Hepatocyte (in vitro differentiated cells): Measurements from ENCODE around the gene DIP2C.

ENCODE experiments used
- CTCF ChIP-seq: fragments of 200-600 bp; sonication (generic); IDR thresholded peaks from 2 replicates; pipeline ENCODE4 v1.5.1; 2016; ENCODE audit warnings: antibody characterized with exemption, mild to moderate bottlenecking; ENCODE audit not compliant: poor library complexity
- EZH2 ChIP-seq: fragments of 200-600 bp; sonication (generic); IDR thresholded peaks from 2 replicates; pipeline ENCODE4 v1.6.1; 2016; ENCODE audit warnings: antibody characterized with exemption, mild to moderate bottlenecking, borderline replicate concordance
- EZH2phosphoT487 ChIP-seq: fragments of 200-600 bp; sonication (generic); IDR thresholded peaks from one replicate; pipeline ENCODE4 v1.6.1; 2018; ENCODE audit warnings: antibody characterized with exemption, mild to moderate bottlenecking, low read depth, moderate library complexity; ENCODE audit not compliant: unreplicated experiment, severe bottlenecking

DNA sequence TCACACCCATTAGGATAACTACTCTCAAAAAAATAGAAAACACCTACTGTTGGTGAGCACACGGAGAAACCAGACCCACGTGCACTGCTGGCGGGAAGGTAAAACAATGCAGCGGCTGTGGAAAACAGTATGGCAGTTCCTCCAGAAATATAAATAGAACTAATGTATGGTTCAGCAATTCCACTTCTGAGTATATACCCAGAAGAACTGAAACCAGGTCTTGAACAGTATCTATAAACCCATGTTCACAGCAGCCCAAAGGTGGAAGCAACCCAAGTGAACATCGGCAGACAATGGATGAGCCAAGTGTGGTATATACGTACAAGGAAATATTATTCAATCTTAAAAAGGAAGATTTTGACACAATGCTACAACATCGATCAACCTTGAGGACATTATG lies 389.5 kb downstream of the DIP2C start:
- no peak for TF ChIP-seq CTCF
- TF ChIP-seq EZH2, result no peak
- no peak for TF ChIP-seq EZH2phosphoT487
